ENCODE results near the gene GCGR.

GRCh38 chr17:81833160-81833920, 29.4 kb downstream of the GCGR start, which contains the start of gene MCRIP1:
- TF ChIP-seq CTCF (IDR thresholded peaks at IDR 0.05) = no peak
- TF ChIP-seq EZH2 (IDR thresholded peaks at IDR 0.05; ENCODE audit: borderline replicate concordance, insufficient read depth, low read depth, low read length, poor library complexity, severe bottlenecking) = no peak

All from B cell (primary cell).